SU-DHL-6 (cell line): ENCODE measurements around the gene HSP90AB1.

Source experiments
- CTCF ChIP-seq: fragments of 200-600 bp; sonication (generic); IDR thresholded peaks from one replicate; pipeline ENCODE4 v1.5.1; 2017; ENCODE audit warnings: antibody characterized with exemption, mild to moderate bottlenecking, low read length, moderate library complexity; ENCODE audit not compliant: insufficient read depth, poor library complexity, severe bottlenecking
- EZH2phosphoT487 ChIP-seq: fragments of 200-600 bp; sonication (generic), shearing (Covaris generic); conservative IDR thresholded peaks from 2 replicates; pipeline ENCODE4 v1.6.1; 2018; ENCODE audit warnings: mild to moderate bottlenecking, antibody characterized with exemption, low read length, moderate library complexity, mixed read lengths

GRCh38 chr6:44249082-44249748, 2.3 kb downstream of the HSP90AB1 start:
- TF ChIP-seq CTCF (no peak), EZH2phosphoT487 (no peak)
